GM23248 (cell line): ENCODE results near the gene NR3C2.

Source experiments
- EZH2 ChIP-seq: fragments of 200-600 bp; sonication (generic); IDR thresholded peaks from 2 replicates; pipeline ENCODE4 v1.6.1; 2018; ENCODE audit warnings: antibody characterized with exemption, mild to moderate bottlenecking; ENCODE audit not compliant: insufficient read depth, poor library complexity, severe bottlenecking
- EZH2phosphoT487 ChIP-seq: fragments of 200-600 bp; sonication (generic); IDR thresholded peaks from 2 replicates; pipeline ENCODE4 v1.6.1; 2018; ENCODE audit warnings: antibody characterized with exemption, moderate library complexity, mild to moderate bottlenecking, low read depth; ENCODE audit not compliant: insufficient read depth

DNA sequence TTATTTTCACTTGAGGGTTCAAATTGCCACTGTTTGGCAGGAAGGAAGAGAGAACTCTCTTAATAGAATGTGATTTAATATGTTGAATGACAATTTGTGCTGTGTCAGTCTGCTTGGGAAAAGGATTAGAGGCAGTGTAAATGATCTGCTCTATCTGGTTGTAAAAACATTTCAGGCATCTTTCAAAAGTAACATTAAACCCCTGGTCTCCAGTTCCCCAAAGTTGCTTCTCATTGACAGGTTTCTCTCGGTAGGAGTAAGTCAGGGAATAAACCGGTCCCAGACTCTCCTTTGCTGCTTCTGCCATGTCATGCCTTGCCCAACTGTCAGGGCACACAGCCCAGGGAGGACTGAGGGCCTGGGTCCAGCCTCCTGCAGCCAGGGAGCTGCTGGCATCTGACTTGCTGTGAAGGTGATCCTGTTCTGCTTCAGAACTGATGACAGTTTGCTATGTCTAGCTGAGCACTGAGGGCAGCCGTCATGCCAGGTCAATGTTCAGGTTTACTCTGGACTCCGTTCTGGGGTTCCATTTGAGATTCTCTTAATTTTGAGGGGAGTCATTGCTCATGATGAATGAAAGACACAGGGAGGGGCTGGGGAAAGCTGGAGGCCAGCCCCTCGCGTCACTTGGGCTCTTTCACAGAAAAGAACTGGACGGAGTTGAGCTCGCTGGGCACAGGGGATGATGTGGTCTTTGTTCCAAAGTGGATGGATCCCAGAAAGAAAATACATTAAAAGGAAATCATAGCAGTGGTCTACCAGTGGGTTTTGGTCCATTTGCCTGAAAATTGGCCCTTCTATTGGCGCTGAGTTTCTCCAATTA lies 397.9 kb downstream of the NR3C2 start:
- TF ChIP-seq EZH2phosphoT487 = no peak
- no peak for TF ChIP-seq EZH2
